Measurements from ENCODE around the gene WDR20.
"Not testable (repeated sequence)": the region's sequence is repeated elsewhere in the genome, so short reads cannot be mapped to it uniquely, and the experiment has no call there.

WDR20 gene

GRCh38 chr14:102236026-102236425 is 96.3 kb downstream of the WDR20 start:
- Histone ChIP-seq H3F3A (ENCODE audit: control insufficient read depth, insufficient read depth) (no peaks in the 10 kb centered on the region), H3K4me2 (ENCODE audit: low read length) (no peak overlapping the region), H3K9me3 (ENCODE audit: control insufficient read depth, insufficient read depth, low read length) (no peaks in the 10 kb centered on the region), H3K4me1 (ENCODE audit: control insufficient read depth, low read length) (peaks cover 20% of the 10 kb centered on the region), H3K36me3 (ENCODE audit: control insufficient read depth, low read length) (no peaks in the 10 kb centered on the region), H3K27me3 (ENCODE audit: control insufficient read depth, low read length) (peaks cover 23% of the 10 kb centered on the region), H3K79me2 (ENCODE audit: control insufficient read depth, low read length) (no peaks in the 10 kb centered on the region), H4K20me1 (ENCODE audit: control insufficient read depth, insufficient read depth, low read depth, low read length) (no peaks in the 10 kb centered on the region), H3K9me2 (replicated peaks; ENCODE audit: control insufficient read depth, low read length) (no peaks in the 10 kb centered on the region), H3K4me3 (ENCODE audit: low read length) (no peak overlapping the region), H3K27ac (ENCODE audit: low read depth, low read length) (no peak overlapping the region)
- TF ChIP-seq, protein P1, sequence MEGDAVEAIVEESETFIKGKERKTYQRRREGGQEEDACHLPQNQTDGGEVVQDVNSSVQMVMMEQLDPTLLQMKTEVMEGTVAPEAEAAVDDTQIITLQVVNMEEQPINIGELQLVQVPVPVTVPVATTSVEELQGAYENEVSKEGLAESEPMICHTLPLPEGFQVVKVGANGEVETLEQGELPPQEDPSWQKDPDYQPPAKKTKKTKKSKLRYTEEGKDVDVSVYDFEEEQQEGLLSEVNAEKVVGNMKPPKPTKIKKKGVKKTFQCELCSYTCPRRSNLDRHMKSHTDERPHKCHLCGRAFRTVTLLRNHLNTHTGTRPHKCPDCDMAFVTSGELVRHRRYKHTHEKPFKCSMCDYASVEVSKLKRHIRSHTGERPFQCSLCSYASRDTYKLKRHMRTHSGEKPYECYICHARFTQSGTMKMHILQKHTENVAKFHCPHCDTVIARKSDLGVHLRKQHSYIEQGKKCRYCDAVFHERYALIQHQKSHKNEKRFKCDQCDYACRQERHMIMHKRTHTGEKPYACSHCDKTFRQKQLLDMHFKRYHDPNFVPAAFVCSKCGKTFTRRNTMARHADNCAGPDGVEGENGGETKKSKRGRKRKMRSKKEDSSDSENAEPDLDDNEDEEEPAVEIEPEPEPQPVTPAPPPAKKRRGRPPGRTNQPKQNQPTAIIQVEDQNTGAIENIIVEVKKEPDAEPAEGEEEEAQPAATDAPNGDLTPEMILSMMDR (IDR thresholded peaks at IDR 0.05; ENCODE audit: low read depth, low read length, poor library complexity, severe bottlenecking): no peak
- TF ChIP-seq EZH2phosphoT487 (IDR thresholded peaks at IDR 0.05; ENCODE audit: borderline replicate concordance, low read length): no peak

DNA sequence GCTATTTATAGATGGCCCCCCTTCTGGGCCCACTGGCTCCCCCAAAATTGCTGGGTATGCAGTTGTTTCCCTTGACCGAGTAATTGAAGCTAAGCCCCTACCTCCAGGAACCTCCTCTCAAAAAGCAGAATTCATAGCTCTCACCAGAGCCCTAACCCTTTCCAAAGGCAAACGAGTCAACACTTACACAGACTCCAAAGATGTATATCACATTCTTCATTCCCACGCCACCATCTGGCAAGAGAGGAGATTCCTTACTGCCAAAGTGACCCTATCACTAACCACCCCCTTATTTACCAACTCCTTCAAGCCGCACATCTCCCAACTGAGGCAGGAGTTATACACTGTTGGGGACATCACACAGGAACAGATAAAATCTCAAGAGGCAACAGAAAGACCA is 98.4 kb downstream of the WDR20 start:
- Histone ChIP-seq H3K4me3 (ENCODE audit: low read length) (no peak overlapping the region), H3K9me2 (replicated peaks; ENCODE audit: control insufficient read depth, low read length) (no peaks in the 10 kb centered on the region), H3K4me1 (ENCODE audit: control insufficient read depth, low read length) (peaks cover 9% of the 10 kb centered on the region), H3K27ac (ENCODE audit: low read depth, low read length) (no peak overlapping the region), H3F3A (ENCODE audit: control insufficient read depth, insufficient read depth) (no peaks in the 10 kb centered on the region), H3K79me2 (ENCODE audit: control insufficient read depth, low read length) (no peaks in the 10 kb centered on the region), H3K4me2 (ENCODE audit: low read length) (no peak overlapping the region), H3K9me3 (ENCODE audit: control insufficient read depth, insufficient read depth, low read length) (no peaks in the 10 kb centered on the region), H3K36me3 (ENCODE audit: control insufficient read depth, low read length) (no peaks in the 10 kb centered on the region), H3K27me3 (ENCODE audit: control insufficient read depth, low read length) (peaks cover 23% of the 10 kb centered on the region), H4K20me1 (ENCODE audit: control insufficient read depth, insufficient read depth, low read depth, low read length) (no peaks in the 10 kb centered on the region)
- no peak for TF ChIP-seq EZH2phosphoT487 (IDR thresholded peaks at IDR 0.05; ENCODE audit: borderline replicate concordance, low read length)
- TF ChIP-seq, protein P1 (IDR thresholded peaks at IDR 0.05; ENCODE audit: low read depth, low read length, poor library complexity, severe bottlenecking): no peak

GRCh38 chr14:102238766-102239165 is 99.1 kb downstream of the WDR20 start:
- no peaks in the 10 kb centered on the region for H3K36me3 ChIP-seq (ENCODE audit: control insufficient read depth, low read length)
- no peaks in the 10 kb centered on the region for H3K79me2 ChIP-seq (ENCODE audit: control insufficient read depth, low read length)
- no peak overlapping the region for H3K4me3 ChIP-seq (ENCODE audit: low read length)
- H3K9me2 ChIP-seq (replicated peaks; ENCODE audit: control insufficient read depth, low read length): no peaks in the 10 kb centered on the region
- TF ChIP-seq, protein P1 (IDR thresholded peaks at IDR 0.05; ENCODE audit: low read depth, low read length, poor library complexity, severe bottlenecking): no peak
- no peak for TF ChIP-seq EZH2phosphoT487 (IDR thresholded peaks at IDR 0.05; ENCODE audit: borderline replicate concordance, low read length)
- no peaks in the 10 kb centered on the region for H4K20me1 ChIP-seq (ENCODE audit: control insufficient read depth, insufficient read depth, low read depth, low read length)
- peaks cover 4% of the 10 kb centered on the region for H3K4me1 ChIP-seq (ENCODE audit: control insufficient read depth, low read length)
- H3F3A ChIP-seq (ENCODE audit: control insufficient read depth, insufficient read depth): no peaks in the 10 kb centered on the region
- H3K27ac ChIP-seq (ENCODE audit: low read depth, low read length): no peak overlapping the region
- H3K9me3 ChIP-seq (ENCODE audit: control insufficient read depth, insufficient read depth, low read length): no peaks in the 10 kb centered on the region
- H3K27me3 ChIP-seq (ENCODE audit: control insufficient read depth, low read length): peaks cover 23% of the 10 kb centered on the region
- no peak overlapping the region for H3K4me2 ChIP-seq (ENCODE audit: low read length)

GRCh38 chr14:102239231-102239630 is 99.5 kb downstream of the WDR20 start:
- Histone ChIP-seq H3K4me3 (ENCODE audit: low read length) (no peak overlapping the region), H3K9me3 (ENCODE audit: control insufficient read depth, insufficient read depth, low read length) (no peaks in the 10 kb centered on the region), H3K27ac (ENCODE audit: low read depth, low read length) (no peak overlapping the region), H3K4me2 (ENCODE audit: low read length) (no peak overlapping the region), H3K4me1 (ENCODE audit: control insufficient read depth, low read length) (peaks cover 4% of the 10 kb centered on the region), H3K36me3 (ENCODE audit: control insufficient read depth, low read length) (no peaks in the 10 kb centered on the region), H4K20me1 (ENCODE audit: control insufficient read depth, insufficient read depth, low read depth, low read length) (no peaks in the 10 kb centered on the region), H3F3A (ENCODE audit: control insufficient read depth, insufficient read depth) (no peaks in the 10 kb centered on the region), H3K27me3 (ENCODE audit: control insufficient read depth, low read length) (peaks cover 23% of the 10 kb centered on the region), H3K79me2 (ENCODE audit: control insufficient read depth, low read length) (no peaks in the 10 kb centered on the region), H3K9me2 (replicated peaks; ENCODE audit: control insufficient read depth, low read length) (no peaks in the 10 kb centered on the region)
- TF ChIP-seq EZH2phosphoT487 (IDR thresholded peaks at IDR 0.05; ENCODE audit: borderline replicate concordance, low read length): no peak
- TF ChIP-seq, protein P1 (IDR thresholded peaks at IDR 0.05; ENCODE audit: low read depth, low read length, poor library complexity, severe bottlenecking): no peak

- not testable (repeated sequence) for H3K79me2 ChIP-seq (ENCODE audit: control insufficient read depth, low read length); H3K4me1 ChIP-seq (ENCODE audit: control insufficient read depth, low read length); H3K4me2 ChIP-seq (ENCODE audit: low read length); H3K27ac ChIP-seq (ENCODE audit: low read depth, low read length); H3K4me3 ChIP-seq (ENCODE audit: low read length); H3K9me2 ChIP-seq (replicated peaks; ENCODE audit: control insufficient read depth, low read length); H4K20me1 ChIP-seq (ENCODE audit: control insufficient read depth, insufficient read depth, low read depth, low read length); H3K9me3 ChIP-seq (ENCODE audit: control insufficient read depth, insufficient read depth, low read length); H3K36me3 ChIP-seq (ENCODE audit: control insufficient read depth, low read length); H3F3A ChIP-seq (ENCODE audit: control insufficient read depth, insufficient read depth)
- H3K27me3 ChIP-seq (ENCODE audit: control insufficient read depth, low read length): peaks cover 23% of the 10 kb centered on the region
These were observed 100.8 kb downstream of the WDR20 start for GRCh38 chr14:102240481-102240880.
